Hepatocyte (in vitro differentiated cells): ENCODE results near the gene NOMO2.
"Not testable (repeated sequence)": the region's sequence is repeated elsewhere in the genome, so short reads cannot be mapped to it uniquely, and the experiment has no call there.

Experiments used
- EZH2phosphoT487 ChIP-seq: fragments of 200-600 bp; sonication (generic); IDR thresholded peaks from one replicate; pipeline ENCODE4 v1.6.1; 2018; ENCODE audit warnings: antibody characterized with exemption, mild to moderate bottlenecking, low read depth, moderate library complexity; ENCODE audit not compliant: unreplicated experiment, severe bottlenecking
- TF ChIP-seq, protein P1 (sequence below): fragments of 200-600 bp; sonication (generic); IDR thresholded peaks from 2 replicates; pipeline ENCODE4 v1.5.1; 2016; ENCODE audit warnings: antibody characterized with exemption, mild to moderate bottlenecking; ENCODE audit not compliant: poor library complexity

- TF ChIP-seq, protein P1, sequence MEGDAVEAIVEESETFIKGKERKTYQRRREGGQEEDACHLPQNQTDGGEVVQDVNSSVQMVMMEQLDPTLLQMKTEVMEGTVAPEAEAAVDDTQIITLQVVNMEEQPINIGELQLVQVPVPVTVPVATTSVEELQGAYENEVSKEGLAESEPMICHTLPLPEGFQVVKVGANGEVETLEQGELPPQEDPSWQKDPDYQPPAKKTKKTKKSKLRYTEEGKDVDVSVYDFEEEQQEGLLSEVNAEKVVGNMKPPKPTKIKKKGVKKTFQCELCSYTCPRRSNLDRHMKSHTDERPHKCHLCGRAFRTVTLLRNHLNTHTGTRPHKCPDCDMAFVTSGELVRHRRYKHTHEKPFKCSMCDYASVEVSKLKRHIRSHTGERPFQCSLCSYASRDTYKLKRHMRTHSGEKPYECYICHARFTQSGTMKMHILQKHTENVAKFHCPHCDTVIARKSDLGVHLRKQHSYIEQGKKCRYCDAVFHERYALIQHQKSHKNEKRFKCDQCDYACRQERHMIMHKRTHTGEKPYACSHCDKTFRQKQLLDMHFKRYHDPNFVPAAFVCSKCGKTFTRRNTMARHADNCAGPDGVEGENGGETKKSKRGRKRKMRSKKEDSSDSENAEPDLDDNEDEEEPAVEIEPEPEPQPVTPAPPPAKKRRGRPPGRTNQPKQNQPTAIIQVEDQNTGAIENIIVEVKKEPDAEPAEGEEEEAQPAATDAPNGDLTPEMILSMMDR, result not testable (repeated sequence)
- not testable (repeated sequence) for TF ChIP-seq EZH2phosphoT487
Observed at GRCh38 chr16:18553671-18554070, 8.2 kb downstream of the NOMO2 start.
